Subcutaneous adipose tissue (tissue), 4 donors: ENCODE results near the gene SGSM1. TPM values are rescaled to one million over a fixed set of nuclear protein-coding genes. Genes with fewer than 3 reads are reported as not detected.

ENCODE experiments used
- total RNA-seq, 4 donors: library from RNA; depleted of rRNA; stranded (reverse); fragments of >200 nt; gene quantifications; one replicate each; pipeline ENCODE4 v1.1.0, GENCODE V29; 2016
- TF ChIP-seq, protein P1 (sequence below): fragments of 450-650 bp; IDR thresholded peaks from one replicate; pipeline ENCODE4 v1.5.1; 2016; ENCODE audit warnings: low read depth, mild to moderate bottlenecking, control low read depth, antibody characterized with exemption, moderate library complexity

SGSM1 gene
- total RNA-seq, 4 donors from 2014 or later = under 0.01 to 0.57 (median under 0.01) TPM; not detected in 1

GRCh38 chr22:24810043-24810749 lies 4.2 kb downstream of the SGSM1 start:
- TF ChIP-seq, protein P1, sequence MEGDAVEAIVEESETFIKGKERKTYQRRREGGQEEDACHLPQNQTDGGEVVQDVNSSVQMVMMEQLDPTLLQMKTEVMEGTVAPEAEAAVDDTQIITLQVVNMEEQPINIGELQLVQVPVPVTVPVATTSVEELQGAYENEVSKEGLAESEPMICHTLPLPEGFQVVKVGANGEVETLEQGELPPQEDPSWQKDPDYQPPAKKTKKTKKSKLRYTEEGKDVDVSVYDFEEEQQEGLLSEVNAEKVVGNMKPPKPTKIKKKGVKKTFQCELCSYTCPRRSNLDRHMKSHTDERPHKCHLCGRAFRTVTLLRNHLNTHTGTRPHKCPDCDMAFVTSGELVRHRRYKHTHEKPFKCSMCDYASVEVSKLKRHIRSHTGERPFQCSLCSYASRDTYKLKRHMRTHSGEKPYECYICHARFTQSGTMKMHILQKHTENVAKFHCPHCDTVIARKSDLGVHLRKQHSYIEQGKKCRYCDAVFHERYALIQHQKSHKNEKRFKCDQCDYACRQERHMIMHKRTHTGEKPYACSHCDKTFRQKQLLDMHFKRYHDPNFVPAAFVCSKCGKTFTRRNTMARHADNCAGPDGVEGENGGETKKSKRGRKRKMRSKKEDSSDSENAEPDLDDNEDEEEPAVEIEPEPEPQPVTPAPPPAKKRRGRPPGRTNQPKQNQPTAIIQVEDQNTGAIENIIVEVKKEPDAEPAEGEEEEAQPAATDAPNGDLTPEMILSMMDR = no peak

GRCh38 chr22:24812950-24813775 lies 7.2 kb downstream of the SGSM1 start:
- TF ChIP-seq, protein P1 = no peak

- TF ChIP-seq, protein P1 = no peak
These were observed 8.1 kb downstream of the SGSM1 start for GRCh38 chr22:24813861-24814770.

DNA sequence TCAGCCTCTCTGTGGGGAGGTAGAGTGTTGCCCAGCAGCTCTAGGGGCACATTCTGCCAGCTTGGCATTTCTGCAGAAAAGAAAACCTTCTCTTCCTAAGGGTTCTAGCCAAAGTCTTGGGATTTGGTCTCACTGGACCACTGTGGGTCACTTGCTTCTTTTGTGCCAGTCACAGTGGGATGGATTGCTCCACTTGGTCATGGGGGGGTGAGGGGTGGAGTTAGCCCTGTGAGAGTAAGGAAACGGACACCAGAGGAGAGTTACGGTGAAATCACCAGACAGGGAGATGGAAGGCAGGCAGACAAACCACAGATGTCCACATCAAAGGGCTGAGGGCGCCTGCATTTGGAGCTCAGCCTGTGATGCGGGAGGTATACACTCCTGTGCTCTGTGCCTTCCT lies 10.8 kb downstream of the SGSM1 start:
- TF ChIP-seq, protein P1 = no peak

DNA sequence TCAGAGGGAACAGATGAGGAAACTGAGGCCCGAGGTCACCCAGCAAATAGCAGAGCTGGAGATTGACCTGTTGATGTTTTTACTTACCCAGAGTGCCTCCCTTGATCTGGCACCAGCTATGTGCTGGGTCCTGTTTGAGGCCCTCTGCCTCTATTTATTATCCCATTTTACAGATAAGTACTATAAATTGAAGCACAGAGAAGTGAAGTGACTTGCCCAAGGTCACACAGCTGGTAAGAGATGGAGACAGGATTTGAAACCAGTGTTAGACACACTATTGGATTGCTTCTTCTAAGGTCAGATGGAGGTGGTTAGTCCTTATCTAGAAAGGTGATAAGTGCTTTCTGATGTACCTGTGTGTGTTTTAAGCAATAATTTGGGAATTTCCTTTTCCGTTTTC lies 13.5 kb downstream of the SGSM1 start:
- TF ChIP-seq, protein P1 = no peak

DNA sequence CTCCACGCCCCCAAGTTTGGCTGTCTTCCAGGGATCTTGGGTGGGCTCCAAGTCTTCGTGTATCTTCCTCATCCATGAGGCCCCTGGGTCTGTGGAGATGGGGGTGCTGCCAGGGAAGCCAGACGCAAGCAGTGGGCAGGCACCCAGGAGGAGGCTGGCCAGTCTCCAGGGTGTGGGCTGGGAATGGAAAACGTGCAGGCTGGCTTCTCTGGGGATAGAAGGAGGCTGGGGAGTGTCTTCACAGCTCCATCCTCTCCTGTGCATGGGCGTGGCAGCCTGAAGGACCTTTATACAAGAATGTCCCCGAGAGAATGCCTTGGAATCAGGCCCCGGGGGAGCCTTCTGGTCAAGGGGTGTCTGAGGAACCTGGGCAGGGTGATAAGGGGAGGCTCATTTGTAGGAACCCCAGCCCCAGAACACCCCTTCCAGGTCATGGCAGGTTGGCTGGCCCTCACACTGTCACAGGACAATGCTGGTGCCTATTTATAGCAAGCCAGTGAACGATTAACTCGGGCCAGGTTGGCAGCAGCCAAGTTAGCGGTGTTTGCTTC lies 14.0 kb downstream of the SGSM1 start:
- TF ChIP-seq, protein P1 = no peak
